ENCODE results near the gene VSTM2L. TPM values are rescaled to one million over a fixed set of nuclear protein-coding genes. Genes with fewer than 3 reads are reported as not detected.

Gene VSTM2L
- polyA plus RNA-seq, 1 donor (not counting 4 experiments of a cell fraction or from before 2014, with no cell fraction given): 0.75 TPM

DNA sequence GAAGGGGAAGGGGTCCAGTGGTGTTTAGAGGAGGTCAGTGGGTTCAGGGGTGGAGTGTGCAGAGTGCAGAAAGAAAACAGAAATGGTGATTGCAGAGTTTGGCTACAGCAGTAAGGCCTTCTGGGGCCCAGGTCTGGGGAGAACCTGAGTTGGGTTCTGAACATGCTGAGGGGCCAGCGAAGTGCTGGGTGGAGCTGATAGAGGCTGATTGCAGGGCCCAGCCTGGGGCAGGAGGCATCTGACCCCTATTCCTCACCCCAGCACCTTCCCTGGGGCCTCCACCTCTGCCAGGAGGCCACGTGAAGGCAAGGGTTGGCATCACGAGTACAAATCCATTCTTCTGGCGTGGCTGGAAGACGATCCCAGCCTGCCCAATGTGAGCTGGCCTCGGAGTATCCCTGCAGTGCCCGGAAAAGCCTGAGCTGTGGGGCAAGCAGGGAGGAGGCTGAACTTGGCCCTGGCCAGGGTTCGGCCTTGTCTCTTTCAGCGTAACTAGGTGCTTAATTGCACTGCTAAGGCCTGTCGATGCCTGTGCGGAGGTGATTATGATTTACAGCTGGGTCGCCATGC lies 35.3 kb downstream of the VSTM2L start:
- Histone ChIP-seq H3K4me2 (ENCODE audit: control insufficient read depth, extremely low read depth, insufficient read depth, low read depth, low read length) (no peak overlapping the region), H3K79me2 (ENCODE audit: control insufficient read depth, insufficient read depth, low read length) (no peaks in the 10 kb centered on the region), H3K9me3 (ENCODE audit: control insufficient read depth, low read depth, low read length) (no peaks in the 10 kb centered on the region), H3K4me3 (ENCODE audit: control insufficient read depth in 2 of 3, extremely low read depth in 1 of 3, insufficient read depth in 2 of 3, low read depth in 1 of 3, low read length in 3 of 3) (no peak overlapping the region), H3K4me1 (ENCODE audit: control insufficient read depth, extremely low read depth, insufficient read depth, low read length) (no peaks in the 10 kb centered on the region), H3K27me3 (ENCODE audit: control insufficient read depth, extremely low read depth, insufficient read depth, low read length) (peaks cover 13% of the 10 kb centered on the region), H2AFZ (ENCODE audit: control insufficient read depth, low read length) (no peak overlapping the region), H4K20me1 (ENCODE audit: control insufficient read depth, extremely low read depth, insufficient read depth, low read length) (no peaks in the 10 kb centered on the region), H3K9me1 (ENCODE audit: control insufficient read depth, extremely low read depth, insufficient read depth, low read length) (no peaks in the 10 kb centered on the region), H3K9ac (ENCODE audit: control insufficient read depth, extremely low read depth, insufficient read depth, low read length) (no peak overlapping the region), H3K36me3 (ENCODE audit: control insufficient read depth in 2 of 2, extremely low read depth in 1 of 2, insufficient read depth in 2 of 2, low read length in 2 of 2) (no peaks in the 10 kb centered on the region), H3K27ac (ENCODE audit: control insufficient read depth, insufficient read depth, low read length) (no peak overlapping the region)
- dilution Hi-C loops (cut with MboI; ENCODE audit: extremely low pct_ligation_motif_present, low sequenced_read_pairs): no loop called here
- no peak for TF ChIP-seq CTCF (optimal IDR thresholded peaks at IDR 0.05 in 1 of 3, IDR thresholded peaks at IDR 0.05 in 1 of 3, conservative IDR thresholded peaks at IDR 0.05 in 1 of 3; ENCODE audit: extremely low read depth in 1 of 3, insufficient read depth in 2 of 3, low read length in 3 of 3)
- TF ChIP-seq EZH2 (IDR thresholded peaks at IDR 0.05; ENCODE audit: low read length): no peak
- FAIRE-seq (no peak), DNase-seq (ENCODE audit: low read depth, low spot score) (no peak)

GRCh38 chr20:37938954-37939353 lies 36.0 kb downstream of the VSTM2L start:
- dilution Hi-C loops (cut with MboI; ENCODE audit: extremely low pct_ligation_motif_present, low sequenced_read_pairs): no loop called here
- Histone ChIP-seq H3K9ac (ENCODE audit: control insufficient read depth, extremely low read depth, insufficient read depth, low read length) (no peak overlapping the region), H3K27me3 (ENCODE audit: control insufficient read depth, extremely low read depth, insufficient read depth, low read length) (peaks cover 11% of the 10 kb centered on the region), H3K4me3 (ENCODE audit: control insufficient read depth in 2 of 3, extremely low read depth in 1 of 3, insufficient read depth in 2 of 3, low read depth in 1 of 3, low read length in 3 of 3) (no peak overlapping the region), H3K4me1 (ENCODE audit: control insufficient read depth, extremely low read depth, insufficient read depth, low read length) (no peaks in the 10 kb centered on the region), H3K27ac (ENCODE audit: control insufficient read depth, insufficient read depth, low read length) (no peak overlapping the region), H3K9me1 (ENCODE audit: control insufficient read depth, extremely low read depth, insufficient read depth, low read length) (no peaks in the 10 kb centered on the region), H3K36me3 (ENCODE audit: control insufficient read depth in 2 of 2, extremely low read depth in 1 of 2, insufficient read depth in 2 of 2, low read length in 2 of 2) (no peaks in the 10 kb centered on the region), H3K4me2 (ENCODE audit: control insufficient read depth, extremely low read depth, insufficient read depth, low read depth, low read length) (no peak overlapping the region), H4K20me1 (ENCODE audit: control insufficient read depth, extremely low read depth, insufficient read depth, low read length) (no peaks in the 10 kb centered on the region), H3K9me3 (ENCODE audit: control insufficient read depth, low read depth, low read length) (no peaks in the 10 kb centered on the region), H3K79me2 (ENCODE audit: control insufficient read depth, insufficient read depth, low read length) (no peaks in the 10 kb centered on the region), H2AFZ (ENCODE audit: control insufficient read depth, low read length) (no peak overlapping the region)
- TF ChIP-seq EZH2 (IDR thresholded peaks at IDR 0.05; ENCODE audit: low read length) (no peak), CTCF (optimal IDR thresholded peaks at IDR 0.05 in 1 of 3, IDR thresholded peaks at IDR 0.05 in 1 of 3, conservative IDR thresholded peaks at IDR 0.05 in 1 of 3; ENCODE audit: extremely low read depth in 1 of 3, insufficient read depth in 2 of 3, low read length in 3 of 3) (no peak)
- DNase-seq (ENCODE audit: low read depth, low spot score) (no peak), FAIRE-seq (no peak)
